OCI-LY7 (cell line): ENCODE data around the gene KCNN1.
"Not testable (repeated sequence)": the region's sequence is repeated elsewhere in the genome, so short reads cannot be mapped to it uniquely, and the experiment has no call there.

Experiments
- CTCF ChIP-seq: fragments of 200-600 bp; sonication (generic); conservative IDR thresholded peaks from 2 replicates; pipeline ENCODE4 v1.5.1; 2014; ENCODE audit warnings: mild to moderate bottlenecking, antibody characterized with exemption, low read length, moderate library complexity, mixed read lengths
- EZH2phosphoT487 ChIP-seq: fragments of 200-600 bp; sonication (generic); IDR thresholded peaks from 2 replicates; pipeline ENCODE4 v1.6.1; 2018; ENCODE audit warnings: low read depth, borderline replicate concordance, mild to moderate bottlenecking, mixed run types, antibody characterized with exemption, low read length, moderate library complexity, mixed read lengths

- not testable (repeated sequence) for TF ChIP-seq CTCF, EZH2phosphoT487
Measured at GRCh38 chr19:18032102-18032501, 65.2 kb downstream of the KCNN1 start.
